LNCaP clone FGC (cell line): ENCODE measurements around the gene WNT7B.

ENCODE experiments used
- DNase-seq: peaks from one replicate; pipeline ENCODE4 v3.0.0-alpha.2; 2011; ENCODE audit warnings: low read depth
- H3K4me3 ChIP-seq: 2 replicates; pipeline ENCODE4 v1.5.1; 2011; ENCODE audit warnings: mild to moderate bottlenecking, low read depth, low read length, control low read depth
- CTCF ChIP-seq: IDR thresholded peaks from 2 replicates; pipeline ENCODE4 v1.5.1; 2012; ENCODE audit warnings: mild to moderate bottlenecking; ENCODE audit not compliant: control insufficient read depth, insufficient read depth; ENCODE audit errors: extremely low read depth

Gene WNT7B

GRCh38 chr22:45966320-45966894, 10.6 kb downstream of the WNT7B start:
- no peak overlapping the region for H3K4me3 ChIP-seq
- DNase-seq = no peak
- TF ChIP-seq CTCF = no peak

GRCh38 chr22:45965563-45965962, 11.4 kb downstream of the WNT7B start:
- no peak for DNase-seq
- no peak overlapping the region for H3K4me3 ChIP-seq
- TF ChIP-seq CTCF = no peak

- no peak for DNase-seq
- no peak overlapping the region for H3K4me3 ChIP-seq
- TF ChIP-seq CTCF = no peak
Measured at GRCh38 chr22:45964926-45965527, 11.9 kb downstream of the WNT7B start.

GRCh38 chr22:45964372-45964771, 12.6 kb downstream of the WNT7B start:
- no peak for TF ChIP-seq CTCF
- DNase-seq = no peak
- H3K4me3 ChIP-seq = no peak overlapping the region

- no peak for DNase-seq
- no peak for TF ChIP-seq CTCF
- H3K4me3 ChIP-seq = no peak overlapping the region
Measured at GRCh38 chr22:45963821-45964220, 13.1 kb downstream of the WNT7B start.

GRCh38 chr22:45962756-45963324, 14.1 kb downstream of the WNT7B start:
- no peak for DNase-seq
- no peak for TF ChIP-seq CTCF
- H3K4me3 ChIP-seq = no peak overlapping the region

GRCh38 chr22:45962434-45962718, 14.6 kb downstream of the WNT7B start:
- H3K4me3 ChIP-seq = no peak overlapping the region
- DNase-seq = no peak
- TF ChIP-seq CTCF = no peak
